HEK293 (cell line): ENCODE data around the gene RRAGC.

ENCODE experiments used
- GFI1B ChIP-seq: fragments of 450-650 bp; formaldehyde crosslinking; IDR thresholded peaks from 2 replicates; pipeline ENCODE4 v1.5.1; 2016; ENCODE audit warnings: missing biosample characterization, missing genetic modification characterization
- INSM2 ChIP-seq: fragments of 450-650 bp; formaldehyde crosslinking; IDR thresholded peaks from 2 replicates; pipeline ENCODE4 v1.5.1; 2016; ENCODE audit warnings: missing biosample characterization, missing genetic modification characterization
- KLF7 ChIP-seq: fragments of 450-650 bp; formaldehyde crosslinking; IDR thresholded peaks from 2 replicates; pipeline ENCODE4 v1.5.1; 2016; ENCODE audit warnings: missing biosample characterization, missing genetic modification characterization, borderline replicate concordance
- MEIS1 ChIP-seq: sonication (generic); formaldehyde crosslinking; IDR thresholded peaks from 2 replicates; pipeline ENCODE4 v1.8.1; 2022; ENCODE audit warnings: missing genetic modification reagents, mild to moderate bottlenecking, borderline replicate concordance
- PRDM10 ChIP-seq: fragments of 450-650 bp; formaldehyde crosslinking; IDR thresholded peaks from 2 replicates; pipeline ENCODE4 v1.5.1; 2016; ENCODE audit warnings: missing biosample characterization, missing genetic modification characterization
- SP7 ChIP-seq: fragments of 450-650 bp; formaldehyde crosslinking; IDR thresholded peaks from 2 replicates; pipeline ENCODE4 v1.5.1; 2016; ENCODE audit warnings: missing biosample characterization, missing genetic modification characterization
- TCF7L2 ChIP-seq: IDR thresholded peaks from 2 replicates; pipeline ENCODE4 v1.6.1; 2011; ENCODE audit warnings: low read depth, mild to moderate bottlenecking, inconsistent platforms, low read length, moderate library complexity, borderline replicate concordance
- ZBTB10 ChIP-seq: fragments of 450-650 bp; formaldehyde crosslinking; IDR thresholded peaks from 2 replicates; pipeline ENCODE4 v1.5.1; 2016; ENCODE audit warnings: missing biosample characterization, missing genetic modification characterization
- ZBTB11 ChIP-seq: fragments of 450-650 bp; formaldehyde crosslinking; conservative IDR thresholded peaks from 2 replicates; pipeline ENCODE4 v1.5.1; 2016; ENCODE audit warnings: low read depth, missing biosample characterization, missing genetic modification characterization
- ZBTB48 ChIP-seq: fragments of 450-650 bp; formaldehyde crosslinking; IDR thresholded peaks from 2 replicates; pipeline ENCODE4 v1.5.1; 2016; ENCODE audit warnings: missing biosample characterization, missing genetic modification characterization
- ZBTB49 ChIP-seq: fragments of 450-650 bp; formaldehyde crosslinking; IDR thresholded peaks from 2 replicates; pipeline ENCODE4 v1.5.1; 2016; ENCODE audit warnings: missing biosample characterization, missing genetic modification characterization, low read depth
- ZEB2 ChIP-seq: fragments of 450-650 bp; formaldehyde crosslinking; IDR thresholded peaks from 2 replicates; pipeline ENCODE4 v1.5.1; 2016; ENCODE audit warnings: missing biosample characterization, missing genetic modification characterization
- ZNF146 ChIP-seq: fragments of 450-650 bp; formaldehyde crosslinking; IDR thresholded peaks from 2 replicates; pipeline ENCODE4 v1.5.1; 2016; ENCODE audit warnings: missing biosample characterization, missing genetic modification characterization
- ZNF16 ChIP-seq: fragments of 450-650 bp; formaldehyde crosslinking; IDR thresholded peaks from 2 replicates; pipeline ENCODE4 v1.5.1; 2016; ENCODE audit warnings: low read depth, missing biosample characterization, missing genetic modification characterization
- ZNF175 ChIP-seq: fragments of 450-650 bp; formaldehyde crosslinking; IDR thresholded peaks from 2 replicates; pipeline ENCODE4 v1.5.1; 2016; ENCODE audit warnings: missing biosample characterization, missing genetic modification characterization
- ZNF18 ChIP-seq: fragments of 450-650 bp; formaldehyde crosslinking; IDR thresholded peaks from 2 replicates; pipeline ENCODE4 v1.5.1; 2016; ENCODE audit warnings: missing biosample characterization, missing genetic modification characterization
- ZNF184 ChIP-seq: fragments of 450-650 bp; IDR thresholded peaks from 2 replicates; pipeline ENCODE4 v1.5.1; 2018; ENCODE audit warnings: missing biosample characterization, mild to moderate bottlenecking, missing genetic modification characterization
- ZNF266 ChIP-seq: fragments of 450-650 bp; formaldehyde crosslinking; IDR thresholded peaks from 2 replicates; pipeline ENCODE4 v1.5.1; 2016; ENCODE audit warnings: missing biosample characterization, missing genetic modification characterization, low read depth
- ZNF302 ChIP-seq: fragments of 450-650 bp; formaldehyde crosslinking; IDR thresholded peaks from 2 replicates; pipeline ENCODE4 v1.5.1; 2016; ENCODE audit warnings: missing biosample characterization, missing genetic modification characterization, low read depth
- ZNF488 ChIP-seq: fragments of 450-650 bp; formaldehyde crosslinking; IDR thresholded peaks from 2 replicates; pipeline ENCODE4 v1.5.1; 2016; ENCODE audit warnings: missing biosample characterization, missing genetic modification characterization
- ZNF843 ChIP-seq: fragments of 450-650 bp; formaldehyde crosslinking; IDR thresholded peaks from 2 replicates; pipeline ENCODE4 v1.5.1; 2016; ENCODE audit warnings: missing biosample characterization, missing genetic modification characterization

The RRAGC gene

GRCh38 chr1:38859561-38860453 is at the start of gene RRAGC (continued):
- TF ChIP-seq ZBTB10 (tag by site-specific recombination) = no peak
- TF ChIP-seq INSM2 = peak; percentile 72; the same call in 1 of the 2 replicates
- TF ChIP-seq PRDM10 (tag by site-specific recombination) = no peak
- no peak for TF ChIP-seq TCF7L2
- TF ChIP-seq ZNF175 (tag by site-specific recombination) = no peak
- TF ChIP-seq MEIS1 (CRISPR knock-in tag) = no peak
- no peak for TF ChIP-seq ZNF146 (tag by site-specific recombination)
- TF ChIP-seq KLF7 (tag by site-specific recombination) = peak; percentile 95
- TF ChIP-seq ZNF18 = no peak
- no peak for TF ChIP-seq ZNF16 (tag by site-specific recombination)
- TF ChIP-seq ZNF302 (tag by site-specific recombination) = no peak
- TF ChIP-seq ZBTB48 = peak; percentile 24; the same call in 1 of the 2 replicates
- TF ChIP-seq ZNF488 (tag by site-specific recombination) = no peak
- TF ChIP-seq ZNF843 = peak; percentile 48; the same call in 1 of the 2 replicates
- peak; percentile 68 for TF ChIP-seq SP7 (tag by site-specific recombination)
- TF ChIP-seq ZNF184 (tag by site-specific recombination) = no peak
- TF ChIP-seq ZNF266 (tag by site-specific recombination) = no peak
- TF ChIP-seq GFI1B = no peak
- peak; percentile 56 for TF ChIP-seq ZBTB11 (tag by site-specific recombination)
- no peak for TF ChIP-seq ZBTB49 (tag by site-specific recombination)
- peak; percentile 79 for TF ChIP-seq ZEB2 (tag by site-specific recombination)
